B cell (primary cell): ENCODE data around the gene SYNRG.

Experiments
- EZH2 ChIP-seq: IDR thresholded peaks from 2 replicates; pipeline ENCODE4 v1.6.1; 2012; ENCODE audit warnings: borderline replicate concordance, low read depth, mild to moderate bottlenecking, moderate library complexity, low read length; ENCODE audit not compliant: insufficient read depth, poor library complexity, severe bottlenecking
- TF ChIP-seq, protein P1 (sequence below): fragments of 200-600 bp; IDR thresholded peaks from one replicate; pipeline ENCODE4 v1.8.0; 2022; ENCODE audit warnings: antibody characterized with exemption, mild to moderate bottlenecking

GRCh38 chr17:37557482-37557881 is 51.7 kb downstream of the SYNRG start:
- TF ChIP-seq, protein P1, sequence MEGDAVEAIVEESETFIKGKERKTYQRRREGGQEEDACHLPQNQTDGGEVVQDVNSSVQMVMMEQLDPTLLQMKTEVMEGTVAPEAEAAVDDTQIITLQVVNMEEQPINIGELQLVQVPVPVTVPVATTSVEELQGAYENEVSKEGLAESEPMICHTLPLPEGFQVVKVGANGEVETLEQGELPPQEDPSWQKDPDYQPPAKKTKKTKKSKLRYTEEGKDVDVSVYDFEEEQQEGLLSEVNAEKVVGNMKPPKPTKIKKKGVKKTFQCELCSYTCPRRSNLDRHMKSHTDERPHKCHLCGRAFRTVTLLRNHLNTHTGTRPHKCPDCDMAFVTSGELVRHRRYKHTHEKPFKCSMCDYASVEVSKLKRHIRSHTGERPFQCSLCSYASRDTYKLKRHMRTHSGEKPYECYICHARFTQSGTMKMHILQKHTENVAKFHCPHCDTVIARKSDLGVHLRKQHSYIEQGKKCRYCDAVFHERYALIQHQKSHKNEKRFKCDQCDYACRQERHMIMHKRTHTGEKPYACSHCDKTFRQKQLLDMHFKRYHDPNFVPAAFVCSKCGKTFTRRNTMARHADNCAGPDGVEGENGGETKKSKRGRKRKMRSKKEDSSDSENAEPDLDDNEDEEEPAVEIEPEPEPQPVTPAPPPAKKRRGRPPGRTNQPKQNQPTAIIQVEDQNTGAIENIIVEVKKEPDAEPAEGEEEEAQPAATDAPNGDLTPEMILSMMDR: no peak
- no peak for TF ChIP-seq EZH2
